ENCODE data around the gene VEPH1. TPM values are rescaled to one million over a fixed set of nuclear protein-coding genes. Genes with fewer than 3 reads are reported as not detected.

The VEPH1 gene
- total and polyA plus RNA-seq, 3 donors from 2014 or later = 2.7 to 8.1 (median 3.0) TPM

- TF ChIP-seq CTCF (IDR thresholded peaks at IDR 0.05) = no peak
- Histone ChIP-seq H3K36me3 (ENCODE audit: low read depth, missing control alignments) (no peaks in the 10 kb centered on the region), H3K27me3 (no peaks in the 10 kb centered on the region), H3K4me1 (no peaks in the 10 kb centered on the region), H3K27ac (no peak overlapping the region), H3K9me3 (no peaks in the 10 kb centered on the region), H3K4me3 (no peak overlapping the region)
- DNase-seq = no peak
- intact Hi-C loops (cut with DNase I; ENCODE audit: low total_unique reads) = no loop called here
- 65 to 84% methylated on average over 2 of the region's 2 CpGs for WGBS, 2 donors
These were observed 73.5 kb downstream of the VEPH1 start for GRCh38 chr3:157429708-157430107.

GRCh38 chr3:157428853-157429252 lies 74.4 kb downstream of the VEPH1 start:
- Histone ChIP-seq H3K4me1 (no peaks in the 10 kb centered on the region), H3K4me3 (no peak overlapping the region), H3K27ac (no peak overlapping the region), H3K9me3 (no peaks in the 10 kb centered on the region), H3K27me3 (no peaks in the 10 kb centered on the region), H3K36me3 (ENCODE audit: low read depth, missing control alignments) (no peaks in the 10 kb centered on the region)
- no peak for TF ChIP-seq POLR2A (IDR thresholded peaks at IDR 0.05)
- TF ChIP-seq CTCF (IDR thresholded peaks at IDR 0.05) = no peak
- WGBS, 2 donors = 72 to 78% methylated on average over 1 of the region's 1 CpG
- DNase-seq = no peak
- intact Hi-C loops (cut with DNase I; ENCODE audit: low total_unique reads) = no loop called here

GRCh38 chr3:157427901-157428300 lies 75.3 kb downstream of the VEPH1 start:
- Histone ChIP-seq H3K27ac (no peak overlapping the region), H3K4me1 (no peaks in the 10 kb centered on the region), H3K36me3 (ENCODE audit: low read depth, missing control alignments) (no peaks in the 10 kb centered on the region), H3K4me3 (no peak overlapping the region), H3K9me3 (no peaks in the 10 kb centered on the region), H3K27me3 (no peaks in the 10 kb centered on the region)
- WGBS, 2 donors = 80 to 94% methylated on average over 4 of the region's 4 CpGs
- TF ChIP-seq CTCF (IDR thresholded peaks at IDR 0.05) = no peak
- TF ChIP-seq POLR2A (IDR thresholded peaks at IDR 0.05) = no peak
- intact Hi-C loops (cut with DNase I; ENCODE audit: low total_unique reads) = no loop called here
- no peak for DNase-seq

- Histone ChIP-seq H3K27ac (no peak overlapping the region), H3K36me3 (ENCODE audit: low read depth, missing control alignments) (no peaks in the 10 kb centered on the region), H3K4me1 (no peaks in the 10 kb centered on the region), H3K4me3 (no peak overlapping the region), H3K9me3 (no peaks in the 10 kb centered on the region), H3K27me3 (no peaks in the 10 kb centered on the region)
- DNase-seq = no peak
- intact Hi-C loops (cut with DNase I; ENCODE audit: low total_unique reads) = no loop called here
- TF ChIP-seq CTCF (IDR thresholded peaks at IDR 0.05) (no peak), POLR2A (IDR thresholded peaks at IDR 0.05) (no peak)
These were observed 79.9 kb downstream of the VEPH1 start for GRCh38 chr3:157423337-157423736.

- Histone ChIP-seq H3K4me3 (no peak overlapping the region), H3K4me1 (no peaks in the 10 kb centered on the region), H3K9me3 (no peaks in the 10 kb centered on the region), H3K36me3 (ENCODE audit: low read depth, missing control alignments) (no peaks in the 10 kb centered on the region), H3K27me3 (no peaks in the 10 kb centered on the region), H3K27ac (no peak overlapping the region)
- 80 to 85% methylated on average over 3 of the region's 3 CpGs for WGBS, 2 donors
- intact Hi-C loops (cut with DNase I; ENCODE audit: low total_unique reads) = no loop called here
- no peak for TF ChIP-seq POLR2A (IDR thresholded peaks at IDR 0.05)
- DNase-seq = no peak
These were observed 82.5 kb downstream of the VEPH1 start for GRCh38 chr3:157420606-157421130.

All from testis (tissue), 3 donors.